CD8-positive, alpha-beta memory T cell (primary cell): ENCODE measurements around the gene INKA2. TPM values are rescaled to one million over a fixed set of nuclear protein-coding genes. Genes with fewer than 3 reads are reported as not detected.

Experiments
- CTCF ChIA-PET: fragments of 350-600 bp; sonication (Branson Sonifier 250); formaldehyde crosslinking; loops from one replicate; lab custom pipeline; 2021; ENCODE audit warnings: antibody characterized with exemption; lab: Charles Lee
- POLR2A ChIA-PET: fragments of 350-600 bp; sonication (Branson Sonifier 250); formaldehyde crosslinking; loops from one replicate; lab custom pipeline; 2021; ENCODE audit warnings: antibody characterized with exemption; lab: Charles Lee
- DNase-seq, 5 donors: peaks; one replicate each; pipeline versions ENCODE4 v3.0.0 to v3.0.0-alpha.2; 2020 to 2022; ENCODE audit warnings: mixed read lengths in 1 of 5
- H3K27ac ChIP-seq: one replicate; pipeline ENCODE4 v1.7.0; 2013; ENCODE audit warnings: low read depth, mild to moderate bottlenecking, low read length, moderate library complexity
- H3K27me3 ChIP-seq: 2 replicates; pipeline ENCODE4 v1.7.0; 2013; ENCODE audit warnings: low read length, mild to moderate bottlenecking; ENCODE audit not compliant: insufficient read depth, poor library complexity, severe bottlenecking
- H3K36me3 ChIP-seq: 2 replicates; pipeline ENCODE4 v1.7.0; 2013; ENCODE audit warnings: mild to moderate bottlenecking, low read length, moderate library complexity; ENCODE audit not compliant: insufficient read depth
- H3K4me1 ChIP-seq: 2 replicates; pipeline ENCODE4 v1.7.0; 2013; ENCODE audit warnings: mild to moderate bottlenecking, low read length, moderate library complexity; ENCODE audit not compliant: insufficient read depth
- H3K4me3 ChIP-seq: 2 replicates; pipeline ENCODE4 v1.7.0; 2013; ENCODE audit warnings: mild to moderate bottlenecking, low read length
- H3K9me3 ChIP-seq: 2 replicates; pipeline ENCODE4 v1.7.0; 2013; ENCODE audit warnings: mild to moderate bottlenecking, low read length
- H3K27ac Mint-ChIP-seq, 8 donors: one replicate each; pipeline ENCODE4 v1.8.0; 2020 to 2021; ENCODE audit warnings: mixed read lengths in 8 of 8, mild to moderate bottlenecking in 6 of 8, inconsistent platforms in 3 of 8, moderate library complexity in 3 of 8
- H3K27me3 Mint-ChIP-seq, 2 donors: one replicate each; pipeline ENCODE4 v1.8.0; 2020 to 2021; ENCODE audit warnings: mixed read lengths in 2 of 2, mild to moderate bottlenecking in 1 of 2, moderate library complexity in 1 of 2
- H3K36me3 Mint-ChIP-seq, 3 donors: one replicate each; pipeline ENCODE4 v1.8.0; 2020 to 2021; ENCODE audit warnings: mixed read lengths in 3 of 3, inconsistent platforms in 1 of 3, mild to moderate bottlenecking in 1 of 3
- H3K4me1 Mint-ChIP-seq, 3 donors: one replicate each; pipeline ENCODE4 v1.8.0; 2020 to 2021; ENCODE audit warnings: mixed read lengths in 3 of 3, inconsistent platforms in 1 of 3, mild to moderate bottlenecking in 1 of 3
- H3K4me3 Mint-ChIP-seq, 7 donors: one replicate each; pipeline ENCODE4 v1.8.0; 2020 to 2021; ENCODE audit warnings: mixed read lengths in 7 of 7, mild to moderate bottlenecking in 6 of 7, moderate library complexity in 4 of 7, inconsistent platforms in 2 of 7
- H3K9me3 Mint-ChIP-seq, 5 donors: one replicate each; pipeline ENCODE4 v1.8.0; 2020 to 2022; ENCODE audit warnings: mixed read lengths in 5 of 5, mild to moderate bottlenecking in 3 of 5, moderate library complexity in 2 of 5, inconsistent platforms in 1 of 5
- polyA plus RNA-seq: library from polyadenylated mRNA; unstranded; fragments of 300-500 nt; fragmentation: Illumina TruSeq; gene quantifications from one replicate; pipeline ENCODE4 v1.2.3, GENCODE V29; 2021
- total RNA-seq, 2 experiments: library from RNA; stranded (reverse); gene quantifications; one replicate each; pipeline ENCODE4 v1.2.3, GENCODE V29; 2021

The INKA2 gene
- total and polyA plus RNA-seq, 3 experiments from 2014 or later = 1.8 to 3.8 TPM; not detected in 1

DNA sequence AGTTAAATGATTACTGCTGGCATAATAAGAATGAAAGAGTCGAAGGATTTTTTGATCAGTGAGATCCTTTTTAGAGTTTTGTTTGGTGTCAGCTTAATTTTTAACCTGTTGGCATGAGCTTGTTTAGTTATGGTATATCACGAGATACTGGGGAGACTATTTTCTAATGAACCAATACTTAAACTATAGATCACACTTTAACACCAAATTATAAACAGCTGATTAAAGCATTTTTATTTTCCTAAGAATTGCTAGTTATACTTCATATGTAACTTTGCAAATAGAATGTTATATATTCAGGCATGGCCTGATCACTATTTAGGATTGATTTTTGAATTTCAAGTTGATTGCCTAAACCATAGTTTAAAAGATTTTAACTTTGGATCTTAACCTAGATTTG lies 22.5 kb upstream of the INKA2 start:
- CTCF ChIA-PET = no interaction called here
- Histone ChIP-seq H3K4me3 (no peak overlapping the region), H3K4me1 (peaks cover 9% of the 10 kb centered on the region), H3K36me3 (peaks cover 52% of the 10 kb centered on the region), H3K27ac (no peak overlapping the region), H3K9me3 (no peaks in the 10 kb centered on the region), H3K27me3 (no peaks in the 10 kb centered on the region)
- peaks cover 0 to 78% (median 28%) of the 10 kb centered on the region in 3 donors for H3K36me3 Mint-ChIP-seq
- H3K4me1 Mint-ChIP-seq = peaks cover 18 to 32% (median 24%) of the 10 kb centered on the region in 3 donors
- DNase-seq = no peak
- no peak overlapping the region for H3K4me3 Mint-ChIP-seq
- H3K9me3 Mint-ChIP-seq = no peaks in the 10 kb centered on the region
- POLR2A ChIA-PET = no interaction called here
- H3K27me3 Mint-ChIP-seq = no peaks in the 10 kb centered on the region
- H3K27ac Mint-ChIP-seq = peak overlapping the region in 1 of 8 donors; percentile 71

DNA sequence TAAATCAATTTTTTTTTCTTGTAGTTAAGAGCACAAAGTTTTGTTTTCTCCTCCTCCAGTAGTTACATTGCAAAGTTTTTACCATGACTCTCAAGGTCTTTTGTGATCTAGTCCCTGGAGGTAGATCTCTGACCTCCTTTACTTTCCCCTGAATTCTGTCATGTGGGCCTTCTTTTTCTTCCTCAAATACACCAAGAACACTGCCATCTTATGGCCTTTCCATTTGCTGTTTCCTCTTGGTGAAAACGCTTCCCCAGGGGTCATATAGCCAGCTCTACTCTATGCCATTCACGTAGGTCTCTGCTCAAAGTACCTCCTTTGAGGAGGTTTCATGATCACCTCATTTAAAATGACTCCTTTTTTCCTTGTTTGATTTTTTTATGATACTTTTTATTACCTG lies 19.2 kb upstream of the INKA2 start:
- no peak for DNase-seq
- Mint-ChIP-seq H3K27me3 (peaks cover 0 to 1% of the 10 kb centered on the region in 2 donors), H3K36me3 (peaks cover 0 to 62% (median 13%) of the 10 kb centered on the region in 3 donors), H3K4me3 (peak overlapping the region in 5 of 7 donors; percentile 17 to 94 (median 57)), H3K9me3 (no peaks in the 10 kb centered on the region), H3K27ac (peak overlapping the region; percentile 4 to 84 (median 58)), H3K4me1 (peaks cover 35 to 52% (median 45%) of the 10 kb centered on the region in 3 donors)
- H3K27me3 ChIP-seq = no peaks in the 10 kb centered on the region
- ChIA-PET CTCF (no interaction called here), POLR2A (no interaction called here)
- no peak overlapping the region for H3K4me3 ChIP-seq
- no peaks in the 10 kb centered on the region for H3K9me3 ChIP-seq
- no peak overlapping the region for H3K27ac ChIP-seq
- H3K36me3 ChIP-seq = peaks cover 35% of the 10 kb centered on the region
- H3K4me1 ChIP-seq = peaks cover 19% of the 10 kb centered on the region

DNA sequence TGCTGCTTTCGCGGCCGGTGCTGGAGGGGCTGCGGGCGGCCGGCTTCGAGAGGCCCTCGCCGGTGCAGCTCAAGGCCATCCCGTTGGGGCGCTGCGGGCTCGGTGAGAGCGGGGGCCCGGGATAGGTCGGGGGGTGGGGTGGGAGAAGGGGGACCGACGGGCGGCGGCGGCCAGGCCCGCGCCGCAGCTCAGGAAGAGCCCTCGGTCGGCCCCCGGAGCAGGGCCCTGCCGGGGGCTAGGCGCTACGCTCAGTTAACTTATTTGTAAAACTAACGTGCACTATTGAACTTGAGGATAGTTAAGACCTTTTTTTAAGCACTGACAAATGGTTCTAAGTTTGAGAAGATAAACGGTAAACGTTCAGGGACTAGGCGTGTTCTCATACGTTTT lies 16.9 kb upstream of the INKA2 start:
- Histone ChIP-seq H3K27me3 (no peaks in the 10 kb centered on the region), H3K4me3 (peak overlapping the region; percentile 86), H3K36me3 (peaks cover 16% of the 10 kb centered on the region), H3K4me1 (peaks cover 19% of the 10 kb centered on the region), H3K9me3 (no peaks in the 10 kb centered on the region), H3K27ac (peak overlapping the region; percentile 85)
- Mint-ChIP-seq H3K4me3 (peak overlapping the region; percentile 89 to 99 (median 95)), H3K36me3 (peaks cover 0 to 42% (median 7%) of the 10 kb centered on the region in 3 donors), H3K27ac (peak overlapping the region; percentile 86 to 99 (median 97)), H3K4me1 (peaks cover 35 to 52% (median 45%) of the 10 kb centered on the region in 3 donors), H3K27me3 (peaks cover 0 to 1% of the 10 kb centered on the region in 2 donors), H3K9me3 (no peaks in the 10 kb centered on the region)
- no peak for DNase-seq
- ChIA-PET CTCF (interaction anchor here (0.7 to 3.8 kb wide), 7 partner anchors 9 to 316 kb away, joined by 3 to 31 read pairs (median 3); no protein-coding TSS in a partner anchor), POLR2A (interaction anchor here (0.6 to 2.4 kb wide), 3 partner anchors 17 to 307 kb away, joined by 4 to 15 read pairs (median 4); partner anchors contain the start of genes ATP5PB, INKA2 and WDR77)

DNA sequence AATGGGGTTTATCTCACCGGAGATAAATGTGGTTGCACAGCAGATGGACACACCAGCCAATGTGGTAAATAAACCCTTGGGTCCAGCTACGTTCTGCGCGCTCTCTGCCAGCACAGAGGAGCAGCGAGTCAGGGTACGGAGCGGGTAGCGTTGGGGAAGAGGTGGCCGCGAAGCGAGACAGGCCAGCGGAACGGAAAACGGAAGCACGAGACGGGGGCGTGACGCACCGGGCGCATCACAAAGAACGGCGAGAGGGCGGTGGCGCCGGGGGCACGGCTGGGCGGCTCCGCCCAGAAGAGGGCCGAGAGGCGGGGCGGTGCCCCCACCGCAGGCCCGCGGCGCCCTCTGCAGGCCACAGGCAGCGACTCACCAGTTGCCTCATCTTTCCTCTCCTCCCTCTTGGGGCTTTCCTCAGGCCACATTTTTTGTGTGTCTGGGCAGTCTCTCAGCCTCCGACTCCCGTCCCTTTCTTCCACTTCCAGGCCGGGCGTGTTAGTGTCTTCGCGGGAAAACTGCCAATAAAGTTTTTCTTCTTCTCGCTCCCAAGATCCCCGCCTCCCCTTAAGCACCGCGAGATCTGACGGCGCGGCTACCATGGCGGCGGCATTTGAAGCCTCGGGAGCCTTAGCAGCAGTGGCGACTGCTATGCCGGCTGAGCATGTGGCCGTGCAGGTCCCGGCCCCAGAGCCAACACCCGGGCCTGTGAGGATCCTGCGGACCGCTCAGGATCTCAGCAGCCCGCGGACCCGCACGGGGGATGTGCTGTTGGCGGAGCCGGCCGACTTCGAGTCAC lies 16.3 kb upstream of the INKA2 start, which contains the start of gene DDX20:
TSS of gene DDX20 (plus strand) at position 571 of the 793 bp plus-strand sequence. CDS start at position 595, 24 bp downstream.
- Histone ChIP-seq H3K4me3 (peak within 1 kb of the TSS; percentile 86), H3K27ac (peak within 1 kb of the TSS; percentile 85), H3K36me3 (peaks cover 10% of the 10 kb centered on the region), H3K4me1 (peaks cover 19% of the 10 kb centered on the region), H3K9me3 (no peaks in the 10 kb centered on the region), H3K27me3 (no peaks in the 10 kb centered on the region)
- Mint-ChIP-seq H3K27me3 (peaks cover 0 to 1% of the 10 kb centered on the region in 2 donors), H3K9me3 (no peaks in the 10 kb centered on the region), H3K27ac (peak within 1 kb of the TSS; percentile 97 to 99 (median 98)), H3K4me3 (peak within 1 kb of the TSS; percentile 89 to 99 (median 95)), H3K4me1 (peaks cover 35 to 52% (median 41%) of the 10 kb centered on the region in 3 donors), H3K36me3 (peaks cover 0 to 36% (median 7%) of the 10 kb centered on the region in 3 donors)
- peak; percentile 92 to 95 (median 95) for DNase-seq
- POLR2A ChIA-PET = interaction anchor here (0.6 to 2.4 kb wide), 8 partner anchors 16 to 540 kb away, joined by 3 to 15 read pairs (median 4); partner anchors contain the start of genes ATP5PB, INKA2 and WDR77
- CTCF ChIA-PET = interaction anchor here (0.7 to 3.8 kb wide), 16 partner anchors 8 to 270 kb away, joined by 3 to 31 read pairs (median 3); partner anchors contain the start of gene INKA2

DNA sequence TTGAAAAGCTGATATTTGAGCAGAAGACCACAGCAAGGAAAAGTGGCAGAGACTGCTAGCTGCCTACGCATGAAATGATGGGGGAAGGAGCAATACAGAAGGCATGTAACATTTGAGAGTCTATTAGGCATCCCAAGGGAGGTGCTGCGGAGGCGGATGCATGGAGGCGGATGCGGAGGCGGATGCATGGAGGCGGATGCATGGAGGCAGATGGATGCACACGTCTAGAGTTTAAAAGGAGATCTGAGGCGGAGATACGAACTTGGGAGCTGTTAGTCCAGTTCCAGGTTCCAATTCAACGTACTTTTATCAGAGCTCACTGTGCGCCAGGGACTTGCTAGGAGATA lies 15.8 kb upstream of the INKA2 start:
- H3K27ac ChIP-seq = peak overlapping the region; percentile 85
- peaks cover 34 to 49% (median 38%) of the 10 kb centered on the region in 3 donors for H3K4me1 Mint-ChIP-seq
- peaks cover 0 to 32% (median 4%) of the 10 kb centered on the region in 3 donors for H3K36me3 Mint-ChIP-seq
- no peaks in the 10 kb centered on the region for H3K9me3 Mint-ChIP-seq
- H3K27me3 ChIP-seq = no peaks in the 10 kb centered on the region
- H3K9me3 ChIP-seq = no peaks in the 10 kb centered on the region
- peaks cover 0 to 1% of the 10 kb centered on the region in 2 donors for H3K27me3 Mint-ChIP-seq
- peaks cover 19% of the 10 kb centered on the region for H3K4me1 ChIP-seq
- H3K4me3 Mint-ChIP-seq = peak overlapping the region; percentile 89 to 99 (median 95)
- peaks cover 6% of the 10 kb centered on the region for H3K36me3 ChIP-seq
- peak overlapping the region; percentile 86 for H3K4me3 ChIP-seq
- ChIA-PET POLR2A (interaction anchor here (0.6 to 2.4 kb wide), 7 partner anchors 16 to 539 kb away, joined by 3 to 15 read pairs (median 3); partner anchors contain the start of genes ATP5PB, INKA2 and WDR77), CTCF (interaction anchor here (0.7 to 3.8 kb wide), 12 partner anchors 11 to 269 kb away, joined by 3 to 31 read pairs (median 4); partner anchors contain the start of gene INKA2)
- DNase-seq = peak in 2 of 5 donors; percentile 23 to 60
- peak overlapping the region; percentile 97 to 99 (median 98) for H3K27ac Mint-ChIP-seq

DNA sequence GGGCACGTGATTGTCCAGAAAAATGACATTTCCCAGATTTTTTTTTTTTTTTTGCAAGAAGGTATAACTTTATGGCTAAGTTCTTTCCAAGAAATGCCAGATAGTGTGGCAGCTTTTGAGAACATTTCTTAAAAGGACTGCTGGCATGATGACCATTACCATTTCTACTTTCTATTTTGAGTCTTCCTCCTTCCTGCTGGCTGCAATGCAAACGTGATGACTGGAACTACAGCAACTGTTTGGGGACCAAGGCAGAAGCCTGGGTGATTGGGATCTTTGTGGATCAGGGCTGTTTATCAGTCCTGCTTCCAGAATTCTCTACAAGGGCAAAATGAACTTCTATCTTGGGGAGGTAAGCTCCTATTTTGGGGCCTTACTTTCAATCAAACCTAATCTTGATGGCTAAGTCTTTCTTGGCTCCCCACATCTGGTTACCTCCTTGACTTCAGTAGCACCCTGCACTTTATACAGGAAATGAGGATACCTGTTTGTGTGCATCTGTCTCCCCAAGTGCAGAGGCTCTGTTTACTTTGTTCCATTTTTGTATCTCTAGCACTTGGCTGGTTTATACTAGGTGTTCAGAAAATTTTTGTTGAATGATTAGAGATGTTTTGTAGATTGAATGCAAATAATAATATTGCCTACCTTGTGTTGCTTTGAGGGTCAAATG lies 12.8 kb upstream of the INKA2 start:
- Histone ChIP-seq H3K27me3 (no peaks in the 10 kb centered on the region), H3K9me3 (no peaks in the 10 kb centered on the region), H3K4me3 (no peak overlapping the region), H3K4me1 (peaks cover 13% of the 10 kb centered on the region), H3K27ac (no peak overlapping the region), H3K36me3 (no peaks in the 10 kb centered on the region)
- ChIA-PET CTCF (interaction anchor here (1.5 to 1.8 kb wide), 2 partner anchors 9 to 244 kb away, joined by 3 to 15 read pairs; no protein-coding TSS in a partner anchor), POLR2A (interaction anchor here (1.4 kb wide), 1 partner anchor 244 kb away, joined by 3 read pairs; no protein-coding TSS in a partner anchor)
- Mint-ChIP-seq H3K9me3 (no peaks in the 10 kb centered on the region), H3K27ac (peak overlapping the region in 2 of 8 donors; percentile 19 to 46), H3K27me3 (peaks cover 0 to 4% of the 10 kb centered on the region in 2 donors), H3K36me3 (peaks cover 0 to 15% (median 0%) of the 10 kb centered on the region in 3 donors), H3K4me1 (peaks cover 21 to 24% (median 24%) of the 10 kb centered on the region in 3 donors), H3K4me3 (no peak overlapping the region)
- no peak for DNase-seq

DNA sequence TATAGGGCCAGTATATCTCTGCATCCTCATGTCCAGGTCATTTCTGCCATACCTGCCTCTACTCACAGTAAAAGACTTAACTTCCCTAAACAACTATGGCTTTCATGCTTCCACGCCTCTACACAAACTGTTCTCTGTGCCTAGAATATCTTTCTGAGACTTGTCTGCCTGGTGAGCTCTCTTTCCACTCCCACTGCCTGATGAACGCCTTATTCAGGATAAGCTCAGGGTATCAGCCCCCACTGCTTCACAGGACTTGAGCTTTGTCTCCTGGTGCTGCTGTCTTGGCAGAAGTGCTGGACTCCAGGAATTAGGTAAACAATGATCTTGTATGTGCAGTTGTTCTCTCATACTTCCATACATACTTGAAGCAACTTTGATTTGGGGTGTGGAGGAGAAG lies 11.7 kb upstream of the INKA2 start:
- Mint-ChIP-seq H3K4me1 (peaks cover 12 to 15% (median 14%) of the 10 kb centered on the region in 3 donors), H3K36me3 (peaks cover 0 to 9% (median 0%) of the 10 kb centered on the region in 3 donors), H3K27me3 (peaks cover 0 to 4% of the 10 kb centered on the region in 2 donors), H3K9me3 (no peaks in the 10 kb centered on the region), H3K4me3 (no peak overlapping the region), H3K27ac (peak overlapping the region in 3 of 8 donors; percentile 0 to 20 (median 19))
- Histone ChIP-seq H3K9me3 (no peaks in the 10 kb centered on the region), H3K27ac (no peak overlapping the region), H3K36me3 (no peaks in the 10 kb centered on the region), H3K27me3 (no peaks in the 10 kb centered on the region), H3K4me3 (no peak overlapping the region), H3K4me1 (peaks cover 6% of the 10 kb centered on the region)
- CTCF ChIA-PET = interaction anchor here (0.5 to 4.8 kb wide), 3 partner anchors 12 to 1396 kb away, joined by 3 to 19 read pairs (median 15); partner anchors contain the start of gene INKA2
- POLR2A ChIA-PET = interaction anchor here (0.7 to 1.4 kb wide), 4 partner anchors 12 to 243 kb away, joined by 3 to 4 read pairs (median 3); partner anchors contain the start of gene INKA2
- DNase-seq = no peak
